ENCODE results near the gene CDKN2AIP. TPM values are rescaled to one million over a fixed set of nuclear protein-coding genes. Genes with fewer than 3 reads are reported as not detected.

Gene CDKN2AIP
- total and polyA plus RNA-seq, 4 donors = 7.2 to 15.1 (median 11.0) TPM

DNA sequence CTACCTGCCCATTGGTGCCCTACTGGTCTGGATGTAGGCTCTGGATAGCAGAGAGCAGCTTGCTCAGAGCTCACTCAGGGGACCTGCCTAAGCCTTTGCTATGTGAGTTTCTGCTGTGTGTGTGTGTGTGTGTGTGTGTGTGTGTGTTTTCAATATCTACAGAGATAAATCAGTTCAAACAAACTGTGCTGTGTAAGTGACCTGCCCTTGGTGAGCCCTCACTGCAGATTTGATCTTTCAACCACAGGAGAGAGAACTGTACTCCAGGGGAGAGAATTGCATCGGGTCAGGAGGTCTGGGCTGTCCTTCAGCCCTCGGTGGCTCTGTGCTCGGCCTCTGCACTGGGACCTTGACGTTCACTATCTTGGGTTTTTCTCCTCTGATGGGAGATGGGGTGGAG is 35.0 kb upstream of the CDKN2AIP start:
- no peaks in the 10 kb centered on the region for H3K27me3 ChIP-seq (ENCODE audit: control insufficient read depth in 4 of 4, insufficient read depth in 4 of 4, low read length in 3 of 4)
- TF ChIP-seq ZBTB33 (IDR thresholded peaks at IDR 0.05) (no peak), HNF4A (conservative IDR thresholded peaks at IDR 0.05) (peak in 1 of 2 donors; percentile 34)
- 66% methylated on average over 4 of the region's 4 CpGs for WGBS
- peak; percentile 48 for DNase-seq (ENCODE audit: low spot score)
- no peaks in the 10 kb centered on the region for H3K9me3 ChIP-seq (ENCODE audit: control insufficient read depth in 4 of 4, low read length in 3 of 4)
- H3K36me3 ChIP-seq (ENCODE audit: control insufficient read depth in 4 of 4, insufficient read depth in 3 of 4, low read depth in 1 of 4, low read length in 3 of 4) = no peaks in the 10 kb centered on the region
- H3K4me1 ChIP-seq (ENCODE audit: control insufficient read depth in 4 of 4, insufficient read depth in 4 of 4, low read length in 3 of 4) = peaks cover 0 to 5% (median 2%) of the 10 kb centered on the region in 4 donors
- H3K9ac ChIP-seq (ENCODE audit: low read depth in 1 of 2, low read length in 2 of 2) = no peak overlapping the region
- no peak overlapping the region for H3K4me3 ChIP-seq (ENCODE audit: low read depth in 1 of 3, low read length in 3 of 3)
- H3K27ac ChIP-seq (ENCODE audit: low read depth in 1 of 2, low read length in 2 of 2) = no peak overlapping the region

DNA sequence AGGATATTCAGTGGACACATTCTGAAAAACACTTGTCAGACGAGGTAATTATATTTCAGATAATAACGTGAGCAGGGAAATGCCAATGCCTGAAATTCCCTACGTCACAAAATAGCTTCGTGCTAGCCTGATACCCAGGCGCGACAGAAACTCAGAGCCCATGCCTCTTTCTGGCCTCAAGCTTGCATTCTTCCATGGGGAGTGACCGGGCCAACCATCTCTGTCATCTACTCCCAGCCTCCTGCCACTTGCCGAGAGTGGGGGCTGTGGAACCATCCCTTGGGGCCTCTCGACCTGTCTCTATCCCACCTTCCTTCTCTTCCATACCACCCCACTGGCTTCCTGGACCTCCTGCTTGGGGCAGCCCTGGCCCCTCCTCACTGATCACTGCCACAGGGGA is 34.5 kb upstream of the CDKN2AIP start:
- Histone ChIP-seq H3K27ac (ENCODE audit: low read depth in 1 of 2, low read length in 2 of 2) (no peak overlapping the region), H3K9me3 (ENCODE audit: control insufficient read depth in 4 of 4, low read length in 3 of 4) (no peaks in the 10 kb centered on the region), H3K27me3 (ENCODE audit: control insufficient read depth in 4 of 4, insufficient read depth in 4 of 4, low read length in 3 of 4) (no peaks in the 10 kb centered on the region), H3K4me1 (ENCODE audit: control insufficient read depth in 4 of 4, insufficient read depth in 4 of 4, low read length in 3 of 4) (peaks cover 0 to 5% (median 2%) of the 10 kb centered on the region in 4 donors), H3K36me3 (ENCODE audit: control insufficient read depth in 4 of 4, insufficient read depth in 3 of 4, low read depth in 1 of 4, low read length in 3 of 4) (no peaks in the 10 kb centered on the region), H3K9ac (ENCODE audit: low read depth in 1 of 2, low read length in 2 of 2) (no peak overlapping the region), H3K4me3 (ENCODE audit: low read depth in 1 of 3, low read length in 3 of 3) (no peak overlapping the region)
- 90% methylated on average over 9 of the region's 9 CpGs for whole genome bisulfite sequencing
- TF ChIP-seq ATF3 (IDR thresholded peaks at IDR 0.05) (no peak), RXRA (IDR thresholded peaks at IDR 0.05) (no peak), FOXA1 (IDR thresholded peaks at IDR 0.05) (no peak), HNF4G (IDR thresholded peaks at IDR 0.05) (no peak), SP1 (IDR thresholded peaks at IDR 0.05) (no peak), ZBTB33 (IDR thresholded peaks at IDR 0.05) (no peak), YY1 (IDR thresholded peaks at IDR 0.05) (no peak)
- TF ChIP-seq, protein P1, sequence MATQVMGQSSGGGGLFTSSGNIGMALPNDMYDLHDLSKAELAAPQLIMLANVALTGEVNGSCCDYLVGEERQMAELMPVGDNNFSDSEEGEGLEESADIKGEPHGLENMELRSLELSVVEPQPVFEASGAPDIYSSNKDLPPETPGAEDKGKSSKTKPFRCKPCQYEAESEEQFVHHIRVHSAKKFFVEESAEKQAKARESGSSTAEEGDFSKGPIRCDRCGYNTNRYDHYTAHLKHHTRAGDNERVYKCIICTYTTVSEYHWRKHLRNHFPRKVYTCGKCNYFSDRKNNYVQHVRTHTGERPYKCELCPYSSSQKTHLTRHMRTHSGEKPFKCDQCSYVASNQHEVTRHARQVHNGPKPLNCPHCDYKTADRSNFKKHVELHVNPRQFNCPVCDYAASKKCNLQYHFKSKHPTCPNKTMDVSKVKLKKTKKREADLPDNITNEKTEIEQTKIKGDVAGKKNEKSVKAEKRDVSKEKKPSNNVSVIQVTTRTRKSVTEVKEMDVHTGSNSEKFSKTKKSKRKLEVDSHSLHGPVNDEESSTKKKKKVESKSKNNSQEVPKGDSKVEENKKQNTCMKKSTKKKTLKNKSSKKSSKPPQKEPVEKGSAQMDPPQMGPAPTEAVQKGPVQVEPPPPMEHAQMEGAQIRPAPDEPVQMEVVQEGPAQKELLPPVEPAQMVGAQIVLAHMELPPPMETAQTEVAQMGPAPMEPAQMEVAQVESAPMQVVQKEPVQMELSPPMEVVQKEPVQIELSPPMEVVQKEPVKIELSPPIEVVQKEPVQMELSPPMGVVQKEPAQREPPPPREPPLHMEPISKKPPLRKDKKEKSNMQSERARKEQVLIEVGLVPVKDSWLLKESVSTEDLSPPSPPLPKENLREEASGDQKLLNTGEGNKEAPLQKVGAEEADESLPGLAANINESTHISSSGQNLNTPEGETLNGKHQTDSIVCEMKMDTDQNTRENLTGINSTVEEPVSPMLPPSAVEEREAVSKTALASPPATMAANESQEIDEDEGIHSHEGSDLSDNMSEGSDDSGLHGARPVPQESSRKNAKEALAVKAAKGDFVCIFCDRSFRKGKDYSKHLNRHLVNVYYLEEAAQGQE (IDR thresholded peaks at IDR 0.05) = no peak
- TF ChIP-seq, protein P2, sequence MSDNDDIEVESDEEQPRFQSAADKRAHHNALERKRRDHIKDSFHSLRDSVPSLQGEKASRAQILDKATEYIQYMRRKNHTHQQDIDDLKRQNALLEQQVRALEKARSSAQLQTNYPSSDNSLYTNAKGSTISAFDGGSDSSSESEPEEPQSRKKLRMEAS (IDR thresholded peaks at IDR 0.05) = no peak
- DNase-seq (ENCODE audit: low spot score) = no peak
